Loucy (cell line): ENCODE data around the gene POFUT2.

Experiments used
- CTCF ChIP-seq: fragments of 200-600 bp; sonication (generic); conservative IDR thresholded peaks from 2 replicates; pipeline ENCODE4 v1.5.1; 2014; ENCODE audit warnings: mild to moderate bottlenecking, antibody characterized with exemption, low read length
- EZH2phosphoT487 ChIP-seq: fragments of 200-600 bp; IDR thresholded peaks from 2 replicates; pipeline ENCODE4 v1.6.1; 2018; ENCODE audit warnings: antibody characterized with exemption, mild to moderate bottlenecking, moderate library complexity, borderline replicate concordance

GRCh38 chr21:45322231-45322959, 34.7 kb upstream of the POFUT2 start:
- TF ChIP-seq EZH2phosphoT487: no peak
- TF ChIP-seq CTCF: no peak
